Small intestine (tissue), 7 donors: ENCODE measurements around the gene EGFL7. TPM values are rescaled to one million over a fixed set of nuclear protein-coding genes. Genes with fewer than 3 reads are reported as not detected.
"Not testable (repeated sequence)": the region's sequence is repeated elsewhere in the genome, so short reads cannot be mapped to it uniquely, and the experiment has no call there.

ENCODE experiments used
- DNase-seq, 2 donors: peaks; one replicate each; pipeline versions ENCODE4 v3.0.0 to v3.0.0-alpha.2; 2013
- FAIRE-seq: peaks from 2 replicates; lab custom pipeline; 2012; peaks lifted over from hg19 to GRCh38; lab: Jason Lieb, UNC
- H3K27ac ChIP-seq, 3 donors: one replicate each; pipeline ENCODE4 v1.5.1; 2013; ENCODE audit warnings: low read length in 2 of 3, mild to moderate bottlenecking in 2 of 3, control low read depth in 1 of 3, inconsistent platforms in 1 of 3, low read depth in 1 of 3, moderate library complexity in 1 of 3
- H3K27me3 ChIP-seq, 3 donors: one replicate each; pipeline ENCODE4 v1.6.1; 2013; ENCODE audit warnings: low read length in 3 of 3, inconsistent platforms in 1 of 3; ENCODE audit not compliant: control insufficient read depth in 3 of 3, insufficient read depth in 3 of 3
- H3K36me3 ChIP-seq, 3 donors: one replicate each; pipeline ENCODE4 v1.6.1; 2013; ENCODE audit warnings: low read length in 3 of 3, inconsistent platforms in 1 of 3, low read depth in 1 of 3, mild to moderate bottlenecking in 1 of 3, moderate library complexity in 1 of 3; ENCODE audit not compliant: control insufficient read depth in 3 of 3, insufficient read depth in 2 of 3
- H3K4me1 ChIP-seq, 3 donors: one replicate each; pipeline ENCODE4 v1.6.1; 2013; ENCODE audit warnings: low read length in 2 of 3, inconsistent platforms in 1 of 3, low read depth in 1 of 3, mild to moderate bottlenecking in 1 of 3, moderate library complexity in 1 of 3; ENCODE audit not compliant: control insufficient read depth in 3 of 3, insufficient read depth in 2 of 3
- H3K4me3 ChIP-seq, 3 donors: one replicate each; pipeline ENCODE4 v1.5.1; 2013; ENCODE audit warnings: low read length in 3 of 3, control low read depth in 1 of 3, inconsistent platforms in 1 of 3, low read depth in 1 of 3, mild to moderate bottlenecking in 1 of 3, moderate library complexity in 1 of 3
- H3K9me3 ChIP-seq, 2 donors: one replicate each; pipeline ENCODE4 v1.6.1; 2013; ENCODE audit warnings: low read depth in 1 of 2, low read length in 1 of 2; ENCODE audit not compliant: control insufficient read depth in 2 of 2, insufficient read depth in 1 of 2
- WGBS, 3 donors: extraction: QIAGEN DNeasy Blood & Tissue Kit; methylation state at CpG; one replicate each; pipeline ENCODE4 v1.1.7; 2013; 5-methylcytosine and 5-hydroxymethylcytosine counted together
- polyA plus RNA-seq, 4 donors: library from polyadenylated mRNA; stranded (reverse) in 3 of 4; unstranded in 1 of 4; fragments of 200-250 nt in 3 of 4; fragments of 120-200 nt in 1 of 4; gene quantifications; one replicate each; pipeline versions ENCODE4 v1.2.1 to v1.2.3, GENCODE V29; 2013
- donor health status: healthy with polysubstance abuse.
- donor health status: control.
- donor health status: control.
- donor health status: Bipolar disorder and iron deficiency.
- donor health status: healthy.

The EGFL7 gene
- polyA plus RNA-seq, 4 donors = 15.4 to 114 (median 34.6) TPM

GRCh38 chr9:136627703-136628102, 35.0 kb upstream of the EGFL7 start:
- FAIRE-seq = no peak
- H3K4me3 ChIP-seq = no peak overlapping the region
- no peaks in the 10 kb centered on the region for H3K36me3 ChIP-seq
- DNase-seq = no peak
- 36 to 71% (median 61%) methylated on average over 17 of the region's 17 CpGs for whole genome bisulfite sequencing, 3 donors
- peaks cover 0 to 53% (median 0%) of the 10 kb centered on the region in 3 donors for H3K27me3 ChIP-seq
- no peak overlapping the region for H3K27ac ChIP-seq
- no peaks in the 10 kb centered on the region for H3K9me3 ChIP-seq
- H3K4me1 ChIP-seq = peaks cover 3 to 42% (median 15%) of the 10 kb centered on the region in 3 donors

- H3K27ac ChIP-seq = no peak overlapping the region
- peaks cover 0 to 47% (median 0%) of the 10 kb centered on the region in 3 donors for H3K27me3 ChIP-seq
- no peaks in the 10 kb centered on the region for H3K36me3 ChIP-seq
- FAIRE-seq (no peak), DNase-seq (no peak)
- WGBS, 3 donors = 53 to 74% (median 70%) methylated on average over 23 to 26 of the region's 26 CpGs
- H3K4me1 ChIP-seq = peaks cover 3 to 42% (median 15%) of the 10 kb centered on the region in 3 donors
- no peaks in the 10 kb centered on the region for H3K9me3 ChIP-seq
- no peak overlapping the region for H3K4me3 ChIP-seq
Observed at GRCh38 chr9:136628268-136628667, 34.4 kb upstream of the EGFL7 start.

GRCh38 chr9:136629001-136629878, 33.5 kb upstream of the EGFL7 start:
- Histone ChIP-seq H3K27me3 (peaks cover 0 to 42% (median 0%) of the 10 kb centered on the region in 3 donors), H3K9me3 (no peaks in the 10 kb centered on the region), H3K4me1 (peaks cover 3 to 42% (median 15%) of the 10 kb centered on the region in 3 donors), H3K27ac (no peak overlapping the region), H3K4me3 (no peak overlapping the region), H3K36me3 (no peaks in the 10 kb centered on the region)
- no peak for FAIRE-seq
- WGBS, 3 donors = 47 to 65% (median 62%) methylated on average over 19 to 22 of the region's 22 CpGs
- DNase-seq = peak in 1 of 2 donors; percentile 40

GRCh38 chr9:136629879-136630661, 32.6 kb upstream of the EGFL7 start:
- WGBS, 3 donors = 14 to 29% (median 21%) methylated on average over 18 to 19 of the region's 19 CpGs
- Histone ChIP-seq H3K27me3 (peaks cover 0 to 45% (median 0%) of the 10 kb centered on the region in 3 donors), H3K4me1 (peaks cover 3 to 34% (median 11%) of the 10 kb centered on the region in 3 donors), H3K36me3 (no peaks in the 10 kb centered on the region), H3K9me3 (no peaks in the 10 kb centered on the region), H3K27ac (no peak overlapping the region), H3K4me3 (no peak overlapping the region)
- DNase-seq (peak; percentile 57 to 65), FAIRE-seq (no peak)

- Histone ChIP-seq H3K27ac (no peak overlapping the region), H3K36me3 (no peaks in the 10 kb centered on the region), H3K4me3 (no peak overlapping the region), H3K27me3 (peaks cover 0 to 46% (median 0%) of the 10 kb centered on the region in 3 donors), H3K4me1 (peaks cover 3 to 28% (median 7%) of the 10 kb centered on the region in 3 donors), H3K9me3 (no peaks in the 10 kb centered on the region)
- FAIRE-seq = no peak
- DNase-seq = no peak
- 34 to 66% (median 64%) methylated on average over 12 of the region's 12 CpGs for whole genome bisulfite sequencing, 3 donors
Observed at GRCh38 chr9:136630662-136630992, 32.1 kb upstream of the EGFL7 start.

- DNase-seq = peak; percentile 80 to 86
- 38 to 54% (median 51%) methylated on average over 31 of the region's 31 CpGs for WGBS, 3 donors
- Histone ChIP-seq H3K27me3 (peaks cover 0 to 51% (median 0%) of the 10 kb centered on the region in 3 donors), H3K36me3 (no peaks in the 10 kb centered on the region), H3K27ac (no peak overlapping the region), H3K9me3 (no peaks in the 10 kb centered on the region), H3K4me1 (peaks cover 1 to 21% (median 3%) of the 10 kb centered on the region in 3 donors), H3K4me3 (no peak overlapping the region)
- no peak for FAIRE-seq
Observed at GRCh38 chr9:136631038-136632000, 31.4 kb upstream of the EGFL7 start.

GRCh38 chr9:136632072-136632471, 30.6 kb upstream of the EGFL7 start:
- not testable (repeated sequence) for FAIRE-seq, H3K9me3 ChIP-seq
- 41 to 52% (median 52%) methylated on average over 6 to 11 of the region's 13 CpGs for whole genome bisulfite sequencing, 3 donors

More at GRCh38 chr9:136632072-136632471, 30.6 kb upstream of the EGFL7 start:
- not testable (repeated sequence) for H3K4me3 ChIP-seq, DNase-seq, H3K27ac ChIP-seq, H3K36me3 ChIP-seq
- Histone ChIP-seq H3K27me3 (peaks cover 0 to 49% (median 0%) of the 10 kb centered on the region in 3 donors), H3K4me1 (peaks cover 0 to 16% (median under 1%) of the 10 kb centered on the region in 3 donors)
